Brain pericyte (primary cell): Measurements from ENCODE around the gene DSN1.

Experiments used
- DNase-seq: peaks from one replicate; pipeline ENCODE4 v3.0.0-alpha.2; 2012; ENCODE audit warnings: low read depth, low spot score

Gene DSN1

GRCh38 chr20:36795691-36796090, 22.1 kb upstream of the DSN1 start:
- no peak for DNase-seq

GRCh38 chr20:36794116-36794474, 20.5 kb upstream of the DSN1 start:
- no peak for DNase-seq

- no peak for DNase-seq
Observed at GRCh38 chr20:36793294-36794115, 19.9 kb upstream of the DSN1 start.

- no peak for DNase-seq
Observed at GRCh38 chr20:36792422-36792821, 18.9 kb upstream of the DSN1 start.

GRCh38 chr20:36791862-36792261, 18.3 kb upstream of the DSN1 start:
- DNase-seq, result no peak

- DNase-seq, result no peak
Observed at GRCh38 chr20:36786663-36787062, 13.1 kb upstream of the DSN1 start.

- DNase-seq, result no peak
Observed at GRCh38 chr20:36786246-36786645, 12.7 kb upstream of the DSN1 start.

- no peak for DNase-seq
Observed at GRCh38 chr20:36785308-36785707, 11.7 kb upstream of the DSN1 start.

GRCh38 chr20:36784900-36785299, 11.3 kb upstream of the DSN1 start:
- no peak for DNase-seq

- DNase-seq, result no peak
Observed at GRCh38 chr20:36784116-36784515, 10.6 kb upstream of the DSN1 start.

- DNase-seq, result no peak
Observed at GRCh38 chr20:36779656-36780025, 6.1 kb upstream of the DSN1 start.

GRCh38 chr20:36778831-36779655, 5.5 kb upstream of the DSN1 start:
- no peak for DNase-seq

GRCh38 chr20:36777576-36777975, 4.0 kb upstream of the DSN1 start:
- no peak for DNase-seq

- no peak for DNase-seq
Observed at GRCh38 chr20:36777167-36777566, 3.6 kb upstream of the DSN1 start.

- no peak for DNase-seq
Observed at GRCh38 chr20:36775826-36776225, 2.3 kb upstream of the DSN1 start.

GRCh38 chr20:36775196-36775595, 1.6 kb upstream of the DSN1 start:
- DNase-seq, result no peak

- no peak for DNase-seq
Observed at GRCh38 chr20:36773107-36773596, 411 bp downstream of the DSN1 start.

- DNase-seq, result no peak
Observed at GRCh38 chr20:36770680-36771079, 2.9 kb downstream of the DSN1 start.

- DNase-seq, result no peak
Observed at GRCh38 chr20:36768768-36769430, 4.7 kb downstream of the DSN1 start.

- DNase-seq, result no peak
Observed at GRCh38 chr20:36761125-36761524, 12.4 kb downstream of the DSN1 start.

- no peak for DNase-seq
Observed at GRCh38 chr20:36760647-36761046, 12.9 kb downstream of the DSN1 start.

- DNase-seq, result no peak
Observed at GRCh38 chr20:36758276-36758675, 15.3 kb downstream of the DSN1 start.
